Measurements from ENCODE around the gene GPR55. TPM values are rescaled to one million over a fixed set of nuclear protein-coding genes. Genes with fewer than 3 reads are reported as not detected.

Gene GPR55
- total and polyA plus RNA-seq, 10 of the 15 experiments (the other 5 are each of a cell fraction or from before 2014, with no cell fraction given) = 2.1 to 30.1 (median 16.2) TPM

DNA sequence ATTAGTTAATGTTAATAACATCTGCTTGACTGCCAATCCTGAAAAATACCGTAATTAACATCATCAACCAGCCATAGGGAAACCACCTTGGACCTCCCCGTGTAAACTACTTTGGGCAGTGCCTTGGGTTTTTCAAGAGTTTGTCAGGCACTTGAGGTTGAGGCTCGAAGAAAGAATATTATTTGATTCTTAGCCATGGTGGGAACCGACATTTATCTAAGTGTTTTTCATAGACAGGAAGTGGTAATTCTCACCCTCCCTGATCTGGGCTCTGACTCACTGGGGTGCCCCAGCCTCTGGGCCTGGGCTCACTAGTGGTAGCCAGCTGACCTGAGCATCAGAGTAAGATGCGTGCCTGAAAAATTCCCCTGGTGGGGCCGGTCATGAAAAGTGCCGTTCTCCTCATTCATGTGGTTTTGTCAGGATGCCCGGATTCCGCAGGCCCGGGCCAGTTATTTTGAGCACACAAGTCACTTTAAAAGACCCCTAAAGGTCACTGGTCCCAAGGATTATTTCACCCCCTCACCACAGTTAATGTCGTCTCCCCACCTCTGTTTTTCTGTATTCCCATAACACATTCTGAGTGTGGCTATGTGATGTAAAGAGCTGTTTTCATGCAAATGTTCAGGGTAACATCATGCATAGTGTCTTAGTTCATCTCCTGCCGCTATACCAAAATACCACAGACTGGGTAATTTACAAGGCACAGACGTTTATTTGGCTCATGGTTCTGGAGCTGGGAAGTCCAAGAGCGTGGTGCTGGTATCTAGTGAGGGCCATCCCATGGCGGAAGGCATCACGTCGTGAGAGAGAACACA is 49.3 kb upstream of the GPR55 start:
- no peaks in the 10 kb centered on the region for H4K20me1 ChIP-seq (ENCODE audit: control insufficient read depth, insufficient read depth)
- H3K4me3 ChIP-seq = no peak overlapping the region; the same call in 1 of the 2 replicates
- peaks cover 2% of the 10 kb centered on the region for H3K79me2 ChIP-seq (ENCODE audit: control insufficient read depth, insufficient read depth, low read length)
- no TSS peak for BruUV-seq (replicated peaks)
- H3K9me3 ChIP-seq (replicated peaks; ENCODE audit: control insufficient read depth, insufficient read depth, low read length) = no peaks in the 10 kb centered on the region
- H3K36me3 ChIP-seq (ENCODE audit: control insufficient read depth in 2 of 2, insufficient read depth in 2 of 2, low read length in 1 of 2) = no peaks in the 10 kb centered on the region
- peak overlapping the region; percentile 79 for H3K4me2 ChIP-seq (ENCODE audit: control insufficient read depth, insufficient read depth)
- H3K9ac ChIP-seq (ENCODE audit: control insufficient read depth, insufficient read depth, low read length) = peak overlapping the region; percentile 76
- in situ Hi-C loops (cut with MboI) (no loop called here), intact Hi-C loops (cut with micrococcal nuclease; ENCODE audit: unreplicated experiment) (loop anchor here (1.0 to 10.0 kb wide), 7 partner anchors 11 to 310 kb away; partner anchors contain the start of gene GPR55)
- H2AFZ ChIP-seq (ENCODE audit: control insufficient read depth, low read depth, low read length) = peak overlapping the region; percentile 31
- WGBS (ENCODE audit: insufficient coverage, insufficient replicate concordance, low lambda C conversion rate, missing lambda C conversion rate) = 2% methylated on average over 17 of the region's 17 CpGs
- H3K4me1 ChIP-seq (ENCODE audit: control insufficient read depth, insufficient read depth, low read length) = peaks cover 67% of the 10 kb centered on the region
- peak; percentile 86 for ATAC-seq
- SMC1A ChIA-PET (ENCODE audit: uncharacterized antibody, unreplicated experiment) = interaction anchor here (0.7 to 16.2 kb wide), 10 partner anchors 8 to 101 kb away, joined by 3 to 266 read pairs (median 4); partner anchors contain the start of gene GPR55
- RAD21 ChIA-PET (ENCODE audit: unreplicated experiment) = interaction anchor here (0.7 to 6.1 kb wide), 10 partner anchors 11 to 53 kb away, joined by 3 to 114 read pairs (median 12); no protein-coding TSS in a partner anchor
- POLR2A ChIA-PET = interaction anchor here (0.6 to 10.4 kb wide), 7 partner anchors 8 to 102 kb away, joined by 3 to 192 read pairs (median 7); partner anchors contain the start of gene GPR55
- CTCF ChIA-PET = interaction anchor here (0.9 to 4.8 kb wide), 13 partner anchors 8 to 126 kb away, joined by 3 to 71 read pairs (median 6); partner anchors contain the start of gene GPR55
- peak overlapping the region; percentile 97 for H3K27ac ChIP-seq (ENCODE audit: control insufficient read depth, insufficient read depth)
- H3K27me3 ChIP-seq (replicated peaks in 1 of 2; ENCODE audit: control insufficient read depth in 2 of 2, insufficient read depth in 2 of 2, low read length in 1 of 2) = no peaks in the 10 kb centered on the region
- FAIRE-seq = peak; percentile 65
- peak; percentile 94 for DNase-seq (ENCODE audit: low read depth, low spot score)
- peak; percentile 88 for TF ChIP-seq ATF7 (IDR thresholded peaks at IDR 0.05; ENCODE audit: low read depth)
- peak; percentile 98 for TF ChIP-seq FOXM1 (IDR thresholded peaks at IDR 0.05; ENCODE audit: low read depth, low read length)
- 0 out of 2 replicates have a peak, but pooled peaks have one; percentile 24 for TF ChIP-seq ZNF207 (IDR thresholded peaks at IDR 0.05; ENCODE audit: borderline replicate concordance)
- TF ChIP-seq, protein P1, sequence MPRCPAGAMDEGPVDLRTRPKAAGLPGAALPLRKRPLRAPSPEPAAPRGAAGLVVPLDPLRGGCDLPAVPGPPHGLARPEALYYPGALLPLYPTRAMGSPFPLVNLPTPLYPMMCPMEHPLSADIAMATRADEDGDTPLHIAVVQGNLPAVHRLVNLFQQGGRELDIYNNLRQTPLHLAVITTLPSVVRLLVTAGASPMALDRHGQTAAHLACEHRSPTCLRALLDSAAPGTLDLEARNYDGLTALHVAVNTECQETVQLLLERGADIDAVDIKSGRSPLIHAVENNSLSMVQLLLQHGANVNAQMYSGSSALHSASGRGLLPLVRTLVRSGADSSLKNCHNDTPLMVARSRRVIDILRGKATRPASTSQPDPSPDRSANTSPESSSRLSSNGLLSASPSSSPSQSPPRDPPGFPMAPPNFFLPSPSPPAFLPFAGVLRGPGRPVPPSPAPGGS (IDR thresholded peaks at IDR 0.05; ENCODE audit: borderline replicate concordance, insufficient read depth, low read depth, low read length, poor library complexity, severe bottlenecking) = peak; percentile 100
- TF ChIP-seq CHD2 (IDR thresholded peaks at IDR 0.05; ENCODE audit: borderline replicate concordance, low read depth, low read length) = peak; percentile 64
- peak; percentile 94 for TF ChIP-seq TCF12 (IDR thresholded peaks at IDR 0.05; ENCODE audit: low read depth, low read length)
- TF ChIP-seq ETV6 (conservative IDR thresholded peaks at IDR 0.05 in 1 of 2, IDR thresholded peaks at IDR 0.05 in 1 of 2; ENCODE audit: borderline replicate concordance in 1 of 2, low read depth in 1 of 2) = peak in 1 of 2 experiments; percentile 82; a peak in 2 of 4 replicates
- TF ChIP-seq, protein P2, sequence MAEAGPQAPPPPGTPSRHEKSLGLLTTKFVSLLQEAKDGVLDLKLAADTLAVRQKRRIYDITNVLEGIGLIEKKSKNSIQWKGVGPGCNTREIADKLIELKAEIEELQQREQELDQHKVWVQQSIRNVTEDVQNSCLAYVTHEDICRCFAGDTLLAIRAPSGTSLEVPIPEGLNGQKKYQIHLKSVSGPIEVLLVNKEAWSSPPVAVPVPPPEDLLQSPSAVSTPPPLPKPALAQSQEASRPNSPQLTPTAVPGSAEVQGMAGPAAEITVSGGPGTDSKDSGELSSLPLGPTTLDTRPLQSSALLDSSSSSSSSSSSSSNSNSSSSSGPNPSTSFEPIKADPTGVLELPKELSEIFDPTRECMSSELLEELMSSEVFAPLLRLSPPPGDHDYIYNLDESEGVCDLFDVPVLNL (IDR thresholded peaks at IDR 0.05; ENCODE audit: low read depth, low read length) = no peak
- no peak; the same call in none of the 2 replicates for TF ChIP-seq MAX (IDR thresholded peaks at IDR 0.05; ENCODE audit: low read depth, low read length)
- no peak for TF ChIP-seq BRCA1 (IDR thresholded peaks at IDR 0.05; ENCODE audit: low read depth, low read length)
- TF ChIP-seq HDGF (IDR thresholded peaks at IDR 0.05) = peak; percentile 81; the same call in 1 of the 2 replicates
- peak; percentile 97 for TF ChIP-seq CBX5 (IDR thresholded peaks at IDR 0.05; ENCODE audit: low read depth)
- TF ChIP-seq YY1 (IDR thresholded peaks at IDR 0.05; ENCODE audit: low read depth, low read length) = peak; percentile 41; the same call in 1 of the 2 replicates
- no peak for TF ChIP-seq CHD4 (IDR thresholded peaks at IDR 0.05)
- peak; percentile 83; the same call in 1 of the 2 replicates for TF ChIP-seq CREM (IDR thresholded peaks at IDR 0.05; ENCODE audit: low read depth)
